Hypothalamus (tissue), 51 donors: ENCODE data around the gene TRPC6.
A peak's percentile ranks its signal among the peaks of the same experiment; 100 is the strongest.
"Not testable (repeated sequence)": the region's sequence is repeated elsewhere in the genome, so short reads cannot be mapped to it uniquely, and the experiment has no call there.

Experiments used
- DNase-seq, 51 donors: peaks; one replicate each; lab custom pipeline; 2025; lab: John Stamatoyannopoulos, UW

The TRPC6 gene

DNA sequence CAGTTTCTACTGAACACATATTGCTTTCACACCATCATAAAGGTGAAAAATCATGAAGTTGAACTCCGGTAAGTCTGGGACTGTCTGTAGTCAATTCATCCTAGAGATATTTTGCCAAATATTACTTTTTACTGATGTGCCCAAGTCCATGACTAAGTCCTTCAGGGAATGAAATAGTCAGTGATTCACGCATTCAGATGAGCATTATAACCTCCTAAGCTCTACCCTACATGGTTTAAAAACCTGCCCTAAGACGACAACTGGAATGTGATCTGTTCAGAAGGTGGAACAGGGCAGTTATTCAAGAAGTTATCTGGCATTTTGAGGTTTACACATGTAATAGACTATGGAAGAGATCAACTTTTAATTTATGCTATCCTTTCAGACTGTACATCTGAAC, 125.6 kb downstream of the TRPC6 start:
- DNase-seq = no peak

DNA sequence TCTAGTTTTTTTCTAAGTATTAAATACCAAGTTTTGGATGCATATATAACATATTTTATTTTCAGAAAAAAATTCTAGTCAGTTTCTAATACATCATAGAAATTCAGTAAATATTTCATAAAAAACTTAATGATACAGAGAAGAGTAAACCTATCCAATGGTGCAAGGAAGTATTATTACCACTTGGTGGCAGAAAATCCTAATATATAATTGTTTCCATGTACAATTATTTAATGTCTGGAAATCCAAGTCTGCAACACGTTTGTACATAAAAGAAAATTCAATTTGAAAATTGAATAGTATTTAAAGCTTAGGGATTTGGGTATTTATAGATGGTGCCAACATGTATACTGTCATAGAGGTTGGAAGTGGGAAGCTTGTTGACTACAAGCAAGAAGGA, 127.0 kb downstream of the TRPC6 start:
- DNase-seq = no peak

DNA sequence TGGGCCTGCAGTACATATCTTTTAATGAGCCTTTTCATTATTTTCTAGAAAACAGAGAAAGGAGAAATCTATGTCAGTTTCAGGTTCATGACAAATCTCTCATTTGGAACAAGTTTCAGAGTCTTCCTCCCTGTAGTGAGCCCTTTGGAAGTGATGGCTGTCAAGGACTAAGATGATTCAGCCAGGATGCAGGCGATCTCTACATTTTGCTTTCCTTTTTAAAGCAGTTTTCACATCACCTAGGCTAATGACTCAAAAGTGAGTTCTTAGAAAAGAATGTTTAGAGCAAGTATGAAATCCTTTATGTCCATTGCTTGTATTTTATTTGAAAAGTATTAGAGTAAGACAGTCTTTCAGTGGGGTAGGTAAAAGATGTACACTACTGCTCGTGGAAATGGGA, 130.1 kb downstream of the TRPC6 start:
- no peak for DNase-seq

GRCh38 chr11:101448881-101449442, 134.8 kb downstream of the TRPC6 start:
- no peak for DNase-seq

GRCh38 chr11:101446726-101447125, 137.1 kb downstream of the TRPC6 start:
- DNase-seq = no peak

DNA sequence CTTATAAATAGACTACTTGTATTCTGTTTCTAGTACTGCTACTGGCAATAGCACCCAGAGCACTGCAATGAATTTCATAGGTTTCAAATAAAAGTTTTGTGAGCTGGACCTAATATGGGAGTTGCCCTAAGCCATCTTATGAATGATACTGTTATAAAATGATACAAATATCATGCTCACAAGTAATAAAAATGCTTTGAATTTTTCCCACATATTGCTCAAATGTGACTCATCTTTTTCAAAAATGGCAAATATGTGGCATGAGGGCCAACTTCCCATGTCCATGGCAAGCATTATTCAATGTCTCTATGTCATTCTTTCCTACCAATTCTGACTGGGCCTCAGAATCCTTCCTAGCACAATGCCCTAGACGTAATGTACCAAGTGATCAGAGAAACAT, 137.6 kb downstream of the TRPC6 start:
- DNase-seq = no peak

- no peak for DNase-seq
These were observed 138.0 kb downstream of the TRPC6 start for GRCh38 chr11:101445761-101446160.

- DNase-seq = no peak
These were observed 139.0 kb downstream of the TRPC6 start for GRCh38 chr11:101444851-101445250.

DNA sequence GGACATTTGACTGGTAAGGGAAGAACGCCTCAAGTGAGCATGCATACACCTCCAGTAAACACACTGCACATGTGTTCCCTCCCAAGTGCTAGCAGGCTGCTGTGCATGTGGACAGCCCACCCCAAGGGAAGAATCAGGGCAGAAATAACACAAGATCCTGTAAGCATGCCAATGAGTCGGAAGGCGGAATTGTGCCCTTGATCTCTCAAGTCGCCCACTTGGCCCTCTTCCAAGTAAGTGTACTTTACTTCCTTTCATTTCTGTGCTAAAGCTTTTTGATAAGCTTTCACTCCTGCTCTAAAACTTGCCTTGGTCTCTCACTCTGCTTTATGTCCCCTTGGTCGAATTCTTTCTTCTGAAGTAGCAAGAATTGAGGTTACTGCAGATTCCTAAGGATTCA, 139.6 kb downstream of the TRPC6 start:
- no peak for DNase-seq

DNA sequence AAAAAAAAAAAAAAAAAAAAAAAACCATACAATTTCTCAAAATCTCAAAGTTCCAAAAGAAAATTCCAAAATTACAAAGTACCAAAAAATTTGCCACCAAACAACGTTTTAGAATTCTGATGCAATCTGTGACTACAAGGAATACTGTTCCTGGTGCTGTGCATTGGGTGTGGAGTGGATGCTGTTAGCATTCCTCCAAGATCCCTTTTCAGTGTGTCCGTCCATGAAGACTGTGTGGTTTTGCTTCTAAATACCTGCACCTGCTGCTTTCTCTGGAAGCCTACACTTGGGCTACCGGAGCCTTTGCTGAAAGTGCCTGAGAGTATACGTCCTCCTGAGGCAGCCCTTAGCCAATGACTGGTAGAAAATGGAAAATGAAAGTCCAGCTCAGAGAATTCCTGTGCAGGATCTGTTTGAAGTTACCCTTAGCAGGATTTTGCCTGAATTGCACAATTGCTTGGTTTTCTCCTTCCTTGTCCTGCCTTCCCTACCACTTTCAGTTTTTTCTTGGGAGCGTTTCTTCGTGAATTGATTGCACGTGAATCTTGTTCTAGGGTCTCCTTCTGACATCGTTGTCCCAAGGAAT, 140.8 kb downstream of the TRPC6 start:
- DNase-seq = no peak

- DNase-seq = no peak
These were observed 141.6 kb downstream of the TRPC6 start for GRCh38 chr11:101442171-101442570.

GRCh38 chr11:101441747-101442146, 142.1 kb downstream of the TRPC6 start:
- DNase-seq = no peak

GRCh38 chr11:101439488-101439887, 144.3 kb downstream of the TRPC6 start:
- DNase-seq = no peak

GRCh38 chr11:101438708-101439107, 145.1 kb downstream of the TRPC6 start:
- DNase-seq = not testable (repeated sequence)

GRCh38 chr11:101438126-101438525, 145.7 kb downstream of the TRPC6 start:
- no peak for DNase-seq

GRCh38 chr11:101436511-101437142, 147.2 kb downstream of the TRPC6 start:
- DNase-seq = peak in 4 of 51 donors; percentile 1 to 7 (median 2)

- no peak for DNase-seq
These were observed 148.3 kb downstream of the TRPC6 start for GRCh38 chr11:101435408-101435973.

DNA sequence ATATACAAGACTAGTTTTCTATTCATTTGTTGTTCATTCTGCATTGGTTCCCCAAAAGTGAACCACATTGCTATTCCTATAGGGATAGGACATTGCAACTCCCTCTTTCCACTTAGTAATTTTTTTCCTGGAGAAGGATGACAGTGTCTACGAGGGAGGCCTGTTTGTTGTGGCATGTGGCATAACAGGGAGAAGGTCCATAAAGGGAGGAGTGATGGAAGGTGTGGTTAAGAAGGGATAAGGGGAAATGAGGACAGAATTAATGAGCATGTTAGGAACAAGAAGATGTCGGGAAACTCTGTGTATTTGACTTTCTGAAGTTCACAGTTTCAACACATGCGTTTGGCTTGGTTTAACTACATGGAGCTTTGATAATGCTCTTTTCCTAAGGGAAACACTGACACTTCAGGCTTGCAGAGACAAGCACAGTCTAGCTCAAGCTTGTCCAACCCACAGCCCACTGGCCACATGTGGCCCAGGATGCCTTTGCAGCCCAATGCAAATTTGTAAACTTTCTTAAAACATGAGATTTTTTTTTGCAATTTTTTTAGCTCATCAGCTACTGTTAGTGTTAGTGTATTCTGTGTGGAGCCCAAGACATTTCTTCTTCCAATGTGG, 149.7 kb downstream of the TRPC6 start:
- DNase-seq = no peak

GRCh38 chr11:101433151-101433550, 150.7 kb downstream of the TRPC6 start:
- no peak for DNase-seq

DNA sequence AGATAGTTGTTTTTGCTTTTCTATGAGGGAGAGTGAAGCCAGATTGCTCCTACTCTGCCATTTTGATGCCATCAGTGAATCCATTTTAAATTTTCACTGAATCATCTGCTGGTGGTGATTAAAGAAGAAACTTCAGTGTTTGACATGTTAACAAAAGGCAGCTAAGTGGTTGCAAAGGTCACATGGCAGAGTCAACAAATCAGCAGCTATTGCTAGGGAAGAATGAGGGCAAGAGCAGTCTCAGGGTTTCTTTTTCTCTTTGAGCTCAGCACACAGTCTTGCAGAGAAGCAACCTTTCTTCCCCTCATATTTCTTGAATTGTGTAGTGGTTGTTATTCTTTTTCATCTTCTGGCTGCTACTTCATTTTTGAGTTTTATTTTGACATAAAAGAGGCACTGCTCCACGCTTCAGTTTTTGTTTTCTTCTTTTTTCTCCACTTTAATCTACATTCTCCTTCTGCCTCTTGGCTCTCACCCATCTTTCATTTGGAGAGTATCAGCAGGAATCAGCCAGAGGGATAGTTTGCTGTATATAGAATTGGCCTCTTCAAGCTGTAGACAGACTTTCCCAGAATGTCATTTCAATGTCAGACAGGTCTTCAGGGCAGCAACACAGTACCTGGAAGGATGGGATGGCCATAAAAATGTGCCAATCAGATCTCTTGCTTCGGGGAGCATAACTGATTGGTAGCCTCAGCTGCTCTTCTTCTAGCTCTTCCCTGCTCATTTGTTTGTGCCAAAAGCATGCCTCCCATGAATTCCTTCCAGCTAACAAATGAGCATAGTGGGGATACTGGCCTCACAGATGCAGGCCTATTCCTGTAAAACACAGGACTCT, 153.9 kb downstream of the TRPC6 start:
- no peak for DNase-seq

GRCh38 chr11:101428918-101429317, 154.9 kb downstream of the TRPC6 start:
- no peak for DNase-seq
